DOHH2 (cell line): Measurements from ENCODE around the gene PALM2AKAP2.

Experiments
- H3F3A ChIP-seq: fragments of 200-600 bp; sonication (generic), shearing (Covaris generic); 2 replicates; pipeline ENCODE4 v1.6.0; 2016; ENCODE audit warnings: antibody characterized with exemption, mild to moderate bottlenecking; ENCODE audit not compliant: control insufficient read depth, insufficient read depth
- H3K27ac ChIP-seq: fragments of 200-600 bp; sonication (generic); 2 replicates; pipeline ENCODE4 v1.5.1; 2014; ENCODE audit warnings: low read depth, mild to moderate bottlenecking, low read length, moderate library complexity
- H3K27me3 ChIP-seq: fragments of 200-600 bp; sonication (generic); 2 replicates; pipeline ENCODE4 v1.6.1; 2014; ENCODE audit warnings: mild to moderate bottlenecking, low read length, mixed read lengths; ENCODE audit not compliant: control insufficient read depth
- H3K36me3 ChIP-seq: fragments of 200-600 bp; sonication (generic); 2 replicates; pipeline ENCODE4 v1.6.1; 2014; ENCODE audit warnings: mild to moderate bottlenecking, low read length, moderate library complexity, mixed read lengths; ENCODE audit not compliant: control insufficient read depth
- H3K4me1 ChIP-seq: fragments of 200-600 bp; sonication (generic); 2 replicates; pipeline ENCODE4 v1.6.1; 2014; ENCODE audit warnings: mild to moderate bottlenecking, low read length, mixed read lengths; ENCODE audit not compliant: control insufficient read depth
- H3K4me2 ChIP-seq: fragments of 200-600 bp; sonication (generic); 2 replicates; pipeline ENCODE4 v1.6.0; 2014; ENCODE audit warnings: mild to moderate bottlenecking, low read length, moderate library complexity
- H3K4me3 ChIP-seq: fragments of 200-600 bp; sonication (generic); 2 replicates; pipeline ENCODE4 v1.5.1; 2014; ENCODE audit warnings: mild to moderate bottlenecking, low read length, mixed read lengths
- H3K79me2 ChIP-seq: fragments of 200-600 bp; sonication (generic); 2 replicates; pipeline ENCODE4 v1.6.1; 2014; ENCODE audit warnings: mild to moderate bottlenecking, low read length, mixed read lengths; ENCODE audit not compliant: control insufficient read depth
- H3K9me2 ChIP-seq: fragments of 200-600 bp; sonication (generic); replicated peaks from 2 replicates; pipeline ENCODE4 v1.6.1; 2014; ENCODE audit warnings: mild to moderate bottlenecking, low read length, mixed read lengths; ENCODE audit not compliant: control insufficient read depth
- H3K9me3 ChIP-seq: fragments of 200-600 bp; sonication (generic); 2 replicates; pipeline ENCODE4 v1.6.1; 2014; ENCODE audit warnings: antibody characterized with exemption, low read length, mixed read lengths; ENCODE audit not compliant: control insufficient read depth, insufficient read depth
- H4K20me1 ChIP-seq: fragments of 200-600 bp; sonication (generic); 2 replicates; pipeline ENCODE4 v1.6.0; 2014; ENCODE audit warnings: low read depth, mild to moderate bottlenecking, antibody characterized with exemption, low read length, moderate library complexity; ENCODE audit not compliant: control insufficient read depth, insufficient read depth
- EZH2phosphoT487 ChIP-seq: fragments of 200-600 bp; sonication (generic); IDR thresholded peaks from 2 replicates; pipeline ENCODE4 v1.6.1; 2017; ENCODE audit warnings: borderline replicate concordance, mild to moderate bottlenecking, antibody characterized with exemption, low read length, moderate library complexity, mixed read lengths
- TF ChIP-seq, protein P1 (sequence below): fragments of 200-600 bp; sonication (generic); IDR thresholded peaks from one replicate; pipeline ENCODE4 v1.5.1; 2014; ENCODE audit warnings: antibody characterized with exemption, mild to moderate bottlenecking, low read depth, low read length; ENCODE audit not compliant: poor library complexity, severe bottlenecking

The PALM2AKAP2 gene

DNA sequence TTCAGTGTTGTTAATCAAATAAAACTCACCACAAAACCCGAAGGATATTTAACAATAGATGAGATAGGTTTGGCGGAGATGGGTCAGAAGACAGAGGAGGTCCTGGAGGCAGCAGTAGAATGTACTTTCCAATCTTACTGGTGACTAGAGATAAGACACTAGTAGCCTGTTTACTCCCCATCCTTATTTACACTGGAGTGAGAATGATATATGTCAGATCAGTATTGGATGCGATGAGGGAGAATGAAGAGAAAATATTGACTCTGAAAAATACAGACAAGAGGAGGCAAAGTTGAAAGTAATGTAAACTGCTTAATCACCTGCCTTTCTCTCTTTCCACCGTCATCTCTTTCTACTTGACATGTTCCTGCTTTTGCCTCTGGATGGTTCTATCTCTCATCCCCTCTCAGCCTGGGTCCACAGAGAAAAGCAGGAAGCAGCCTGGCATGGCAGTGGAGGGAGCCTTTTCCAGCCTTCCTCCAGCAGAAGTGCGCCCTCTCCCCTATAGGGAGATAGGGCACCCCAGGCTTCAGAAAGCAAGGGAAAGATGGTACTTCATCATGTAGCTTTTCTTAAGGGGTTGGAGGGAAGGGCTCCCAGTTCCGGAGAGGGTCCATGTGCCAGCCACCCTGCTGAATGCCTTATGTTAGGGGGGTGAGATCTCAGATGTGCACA is 11.1 kb downstream of the PALM2AKAP2 start:
- Histone ChIP-seq H3K9me2 (no peaks in the 10 kb centered on the region), H3K79me2 (no peaks in the 10 kb centered on the region), H3K27me3 (no peaks in the 10 kb centered on the region), H3K27ac (no peak overlapping the region), H3F3A (no peaks in the 10 kb centered on the region), H3K4me1 (no peaks in the 10 kb centered on the region), H4K20me1 (no peaks in the 10 kb centered on the region), H3K4me2 (no peak overlapping the region), H3K36me3 (no peaks in the 10 kb centered on the region), H3K4me3 (no peak overlapping the region), H3K9me3 (no peaks in the 10 kb centered on the region)
- TF ChIP-seq, protein P1, sequence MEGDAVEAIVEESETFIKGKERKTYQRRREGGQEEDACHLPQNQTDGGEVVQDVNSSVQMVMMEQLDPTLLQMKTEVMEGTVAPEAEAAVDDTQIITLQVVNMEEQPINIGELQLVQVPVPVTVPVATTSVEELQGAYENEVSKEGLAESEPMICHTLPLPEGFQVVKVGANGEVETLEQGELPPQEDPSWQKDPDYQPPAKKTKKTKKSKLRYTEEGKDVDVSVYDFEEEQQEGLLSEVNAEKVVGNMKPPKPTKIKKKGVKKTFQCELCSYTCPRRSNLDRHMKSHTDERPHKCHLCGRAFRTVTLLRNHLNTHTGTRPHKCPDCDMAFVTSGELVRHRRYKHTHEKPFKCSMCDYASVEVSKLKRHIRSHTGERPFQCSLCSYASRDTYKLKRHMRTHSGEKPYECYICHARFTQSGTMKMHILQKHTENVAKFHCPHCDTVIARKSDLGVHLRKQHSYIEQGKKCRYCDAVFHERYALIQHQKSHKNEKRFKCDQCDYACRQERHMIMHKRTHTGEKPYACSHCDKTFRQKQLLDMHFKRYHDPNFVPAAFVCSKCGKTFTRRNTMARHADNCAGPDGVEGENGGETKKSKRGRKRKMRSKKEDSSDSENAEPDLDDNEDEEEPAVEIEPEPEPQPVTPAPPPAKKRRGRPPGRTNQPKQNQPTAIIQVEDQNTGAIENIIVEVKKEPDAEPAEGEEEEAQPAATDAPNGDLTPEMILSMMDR: no peak
- no peak for TF ChIP-seq EZH2phosphoT487

DNA sequence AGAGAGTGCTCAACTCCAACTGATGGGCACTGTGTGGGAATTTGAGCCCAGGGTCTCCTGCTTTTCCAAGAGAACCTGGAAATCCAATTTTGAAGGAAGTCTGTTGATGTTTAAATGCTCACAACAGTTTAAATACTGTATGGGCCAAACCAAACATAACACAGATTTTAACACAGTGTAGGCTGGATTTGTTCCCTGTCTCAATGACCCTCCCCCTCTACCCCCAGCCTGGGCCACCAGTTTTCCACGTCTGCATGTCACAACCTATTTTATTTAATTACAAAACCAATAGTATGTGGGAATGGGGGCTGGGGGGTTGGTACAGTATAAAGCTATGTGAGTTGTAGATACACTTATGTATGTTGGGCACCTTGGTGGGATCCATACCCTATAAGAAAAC is 11.7 kb downstream of the PALM2AKAP2 start:
- no peaks in the 10 kb centered on the region for H3K4me1 ChIP-seq
- H3F3A ChIP-seq: no peaks in the 10 kb centered on the region
- H3K4me2 ChIP-seq: no peak overlapping the region
- no peaks in the 10 kb centered on the region for H4K20me1 ChIP-seq
- no peaks in the 10 kb centered on the region for H3K79me2 ChIP-seq
- no peaks in the 10 kb centered on the region for H3K9me3 ChIP-seq
- H3K27me3 ChIP-seq: no peaks in the 10 kb centered on the region
- no peak for TF ChIP-seq EZH2phosphoT487
- TF ChIP-seq, protein P1: no peak
- no peaks in the 10 kb centered on the region for H3K36me3 ChIP-seq
- H3K4me3 ChIP-seq: no peak overlapping the region
- H3K27ac ChIP-seq: no peak overlapping the region
- H3K9me2 ChIP-seq: no peaks in the 10 kb centered on the region

DNA sequence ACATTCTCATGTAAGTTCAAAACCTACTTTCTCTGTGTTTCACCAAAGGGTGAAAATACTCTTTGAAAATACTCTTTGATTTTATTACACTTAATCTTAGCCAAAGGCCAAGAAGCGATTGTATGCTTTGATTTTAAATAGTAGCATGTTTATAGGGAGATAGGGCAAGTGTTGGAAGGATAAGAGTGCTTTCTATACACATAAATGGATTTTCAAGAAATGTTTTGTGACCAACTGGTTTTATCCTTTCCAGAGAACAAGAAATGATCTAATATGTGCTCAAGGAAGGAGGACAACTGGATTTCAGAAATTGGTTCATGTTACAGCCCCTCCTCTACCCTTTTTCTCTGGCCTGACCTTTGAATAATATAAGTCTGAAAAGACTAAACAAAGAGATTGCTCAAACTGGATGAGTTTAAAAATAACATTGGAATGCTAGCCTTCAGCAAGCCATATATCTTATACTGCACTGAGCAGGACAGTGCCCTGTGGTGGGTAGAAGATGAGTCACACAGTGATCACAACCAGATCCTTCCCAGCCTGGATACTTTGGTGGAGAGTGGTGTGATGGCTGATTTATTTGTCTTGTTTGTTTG is 13.1 kb downstream of the PALM2AKAP2 start:
- no peaks in the 10 kb centered on the region for H4K20me1 ChIP-seq
- H3K79me2 ChIP-seq: no peaks in the 10 kb centered on the region
- H3K4me2 ChIP-seq: no peak overlapping the region
- no peak overlapping the region for H3K27ac ChIP-seq
- no peaks in the 10 kb centered on the region for H3K9me3 ChIP-seq
- no peaks in the 10 kb centered on the region for H3K4me1 ChIP-seq
- TF ChIP-seq EZH2phosphoT487: no peak
- no peaks in the 10 kb centered on the region for H3K36me3 ChIP-seq
- no peak overlapping the region for H3K4me3 ChIP-seq
- H3K9me2 ChIP-seq: no peaks in the 10 kb centered on the region
- H3F3A ChIP-seq: no peaks in the 10 kb centered on the region
- no peaks in the 10 kb centered on the region for H3K27me3 ChIP-seq

DNA sequence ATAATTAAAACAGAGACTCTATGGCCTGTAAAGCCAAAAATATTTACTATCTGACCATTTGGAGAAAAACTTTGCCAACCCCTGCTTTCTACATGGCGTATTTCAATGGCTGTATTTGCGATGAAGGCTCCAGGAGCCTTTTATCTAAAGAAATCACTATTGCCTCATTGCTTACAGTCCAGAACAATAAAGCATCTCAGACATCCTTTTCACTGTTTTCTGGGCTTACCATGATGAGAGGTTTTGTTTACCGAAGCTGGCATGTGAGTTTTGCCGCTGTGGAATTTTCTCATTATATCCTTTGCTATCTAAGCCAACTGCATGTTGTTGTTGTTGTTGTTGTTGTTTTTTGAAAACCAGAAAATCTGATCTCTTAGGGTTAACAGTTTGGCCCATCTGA is 13.9 kb downstream of the PALM2AKAP2 start:
- no peaks in the 10 kb centered on the region for H3K36me3 ChIP-seq
- no peaks in the 10 kb centered on the region for H3F3A ChIP-seq
- no peaks in the 10 kb centered on the region for H3K27me3 ChIP-seq
- H3K4me1 ChIP-seq: no peaks in the 10 kb centered on the region
- no peak overlapping the region for H3K4me2 ChIP-seq
- no peaks in the 10 kb centered on the region for H3K9me2 ChIP-seq
- H3K4me3 ChIP-seq: no peak overlapping the region
- H4K20me1 ChIP-seq: no peaks in the 10 kb centered on the region
- no peak for TF ChIP-seq EZH2phosphoT487
- TF ChIP-seq, protein P1: no peak
- H3K79me2 ChIP-seq: no peaks in the 10 kb centered on the region
- no peaks in the 10 kb centered on the region for H3K9me3 ChIP-seq
- no peak overlapping the region for H3K27ac ChIP-seq
